Stimulated activated CD4-positive, alpha-beta T cell treated with anti-CD3 and anti-CD28 coated beads, Interleukin-1b, Interleukin-23, amount 100 ng/mL, for 4 hours (primary cell): Measurements from ENCODE around the gene SFTPB.
A peak's percentile ranks its signal among the peaks of the same experiment; 100 is the strongest.

ENCODE experiments used
- DNase-seq, 2 donors: peaks; one replicate each; pipeline ENCODE4 v3.0.0-alpha.2; 2020; ENCODE audit warnings: low read depth in 2 of 2

SFTPB gene

GRCh38 chr2:85613717-85614515 is 54.1 kb downstream of the SFTPB start:
- no peak for DNase-seq

GRCh38 chr2:85611705-85612587 is 56.1 kb downstream of the SFTPB start, which contains the start of gene C2orf68:
C2orf68 (minus strand) TSS chr2:85612066; CDS start chr2:85611984, 82 bp downstream.
- peak; percentile 57 to 76 for DNase-seq

- no peak for DNase-seq
Measured at GRCh38 chr2:85611217-85611704, 56.7 kb downstream of the SFTPB start.
